GM10847 (cell line): ENCODE measurements around the gene PCNT.

Source experiments
- POLR2A ChIP-seq: IDR thresholded peaks from 2 replicates; pipeline ENCODE4 v1.6.1; 2011; ENCODE audit not compliant: insufficient read length; ENCODE audit errors: extremely low read depth

Gene PCNT

GRCh38 chr21:46295996-46296752, 27.8 kb upstream of the PCNT start:
- peak; percentile 15 for TF ChIP-seq POLR2A

- TF ChIP-seq POLR2A = no peak
Measured at GRCh38 chr21:46297338-46298271, 26.4 kb upstream of the PCNT start.

DNA sequence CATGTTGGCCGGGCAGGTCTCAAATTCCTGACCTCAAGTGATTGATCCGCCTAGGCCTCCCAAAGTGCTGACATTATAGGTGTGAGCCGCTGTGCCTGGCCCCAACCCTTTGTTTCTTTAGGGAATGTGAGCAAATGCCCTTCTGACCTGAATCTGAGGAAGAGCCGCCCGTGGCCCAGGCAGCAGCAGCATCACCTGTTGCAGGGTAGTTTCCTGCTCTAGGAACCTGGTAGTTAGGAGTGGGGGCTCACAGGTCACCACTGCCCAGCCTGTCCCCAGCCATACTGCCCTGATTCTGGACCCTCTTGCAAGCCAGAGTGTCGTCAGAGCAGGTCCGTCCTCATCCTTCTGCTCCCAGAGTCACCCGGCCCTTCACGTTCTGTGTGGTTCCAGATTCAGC, 24.8 kb upstream of the PCNT start:
- no peak for TF ChIP-seq POLR2A

DNA sequence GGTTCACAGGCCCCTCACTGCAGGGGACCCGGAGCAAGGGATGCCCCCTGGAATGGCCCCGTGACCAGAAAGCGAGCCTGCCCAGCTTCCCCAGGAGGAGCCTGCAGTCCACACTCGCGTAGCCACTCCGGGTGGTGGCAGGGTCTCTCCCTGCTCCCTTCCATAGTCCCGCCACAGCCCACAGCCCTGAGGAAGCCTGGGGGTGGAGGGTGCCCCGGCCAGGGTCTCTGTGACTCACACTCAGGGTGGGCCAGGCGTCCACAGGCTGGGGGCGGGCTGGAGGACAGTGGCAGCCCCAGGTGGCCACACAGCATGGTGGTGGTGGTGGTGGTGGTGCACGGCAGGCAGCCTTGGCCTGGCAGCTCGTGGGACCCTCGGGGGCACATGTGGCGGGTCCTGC, 22.2 kb upstream of the PCNT start:
- TF ChIP-seq POLR2A = no peak

- TF ChIP-seq POLR2A = no peak
Measured at GRCh38 chr21:46304437-46304836, 19.5 kb upstream of the PCNT start.

DNA sequence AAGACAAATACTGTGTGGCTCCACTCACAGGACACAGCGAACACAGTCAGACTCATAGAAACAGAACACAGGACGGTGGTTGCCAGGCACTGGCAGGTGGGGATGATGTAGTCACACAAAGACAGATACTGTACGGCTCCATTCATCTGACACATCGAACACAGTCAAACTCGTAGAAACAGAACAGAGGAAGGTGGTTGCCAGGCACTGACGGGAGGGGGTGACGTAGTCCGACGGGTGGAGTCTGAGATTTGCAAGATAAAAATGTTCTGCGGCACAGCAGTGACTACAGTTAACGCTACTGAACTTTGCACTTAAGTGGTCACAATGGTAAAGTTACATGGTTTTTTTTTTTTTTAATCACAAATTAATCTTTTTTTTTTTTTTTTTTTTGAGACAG, 19.0 kb upstream of the PCNT start:
- TF ChIP-seq POLR2A = no peak

DNA sequence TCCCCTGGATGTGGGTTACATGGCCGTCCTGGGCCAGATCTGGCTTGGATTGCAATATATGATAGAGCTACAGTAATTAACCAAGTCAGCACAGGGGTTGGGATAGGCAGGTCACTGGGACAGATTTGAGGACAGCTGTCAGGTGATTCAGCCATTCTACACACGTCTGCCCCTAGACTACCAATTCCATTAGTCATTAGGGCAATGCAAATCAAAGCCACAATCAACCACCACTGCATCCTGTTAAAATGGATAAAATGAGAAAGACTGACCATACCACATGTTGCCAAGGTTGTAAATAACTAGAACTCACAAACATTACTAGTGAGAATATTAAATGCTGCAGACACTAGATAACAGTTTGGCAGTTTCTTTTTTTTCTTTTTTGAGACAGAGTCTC, 16.3 kb upstream of the PCNT start:
- no peak for TF ChIP-seq POLR2A

DNA sequence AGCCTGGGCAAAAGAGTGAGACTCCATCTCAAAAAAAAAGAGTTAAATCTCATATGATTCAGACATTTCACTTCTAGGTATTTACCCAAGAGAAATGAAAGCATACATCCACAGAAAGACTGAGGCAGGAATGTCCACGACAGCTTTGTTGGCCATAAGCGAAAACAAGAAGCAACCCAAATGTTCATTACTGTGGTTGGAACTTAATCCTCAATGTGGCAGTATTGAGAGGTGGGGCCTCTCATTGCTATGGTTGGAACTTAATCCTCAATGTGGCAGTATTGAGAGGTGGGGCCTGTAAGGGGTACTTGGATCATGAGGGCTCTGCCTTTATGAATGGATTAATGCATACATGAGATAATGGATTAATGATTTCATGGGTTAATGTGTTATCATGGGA, 15.5 kb upstream of the PCNT start:
- TF ChIP-seq POLR2A = no peak

DNA sequence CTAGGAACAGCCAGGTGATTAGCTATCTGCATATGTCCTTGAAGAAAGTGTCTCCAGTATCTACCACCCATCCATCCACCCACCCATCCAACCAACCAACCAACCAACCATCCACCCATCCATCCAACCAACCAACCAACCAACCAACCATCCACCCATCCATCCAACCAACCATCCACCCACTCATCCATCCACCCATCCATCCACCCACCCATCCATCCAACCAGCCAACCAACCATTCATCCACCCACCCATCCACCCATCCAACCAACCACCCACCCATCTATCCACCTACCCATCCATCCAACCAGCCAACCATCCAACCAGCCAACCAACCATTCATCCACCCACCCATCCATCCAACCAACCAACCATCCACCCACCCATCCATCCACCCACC, 12.4 kb upstream of the PCNT start:
- TF ChIP-seq POLR2A = no peak

DNA sequence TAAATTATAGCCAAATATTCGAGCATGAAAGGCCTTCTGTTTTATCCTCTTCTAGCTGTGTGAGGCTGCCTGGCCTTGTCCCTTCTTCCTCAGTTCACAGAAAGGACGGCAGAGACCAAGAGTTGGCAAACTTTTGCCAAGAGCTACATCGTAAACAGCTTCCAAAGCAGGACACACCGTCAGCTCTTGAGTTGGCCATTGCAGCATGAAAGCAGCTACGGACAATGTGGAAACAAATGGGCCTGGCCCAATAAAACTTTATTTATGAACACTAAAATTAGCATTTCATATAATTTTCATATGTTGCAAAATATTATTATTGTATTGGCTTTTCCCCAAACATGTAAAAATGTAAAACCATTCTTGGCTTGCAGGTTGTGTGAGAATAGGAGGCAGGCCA, 11.0 kb upstream of the PCNT start:
- no peak for TF ChIP-seq POLR2A

DNA sequence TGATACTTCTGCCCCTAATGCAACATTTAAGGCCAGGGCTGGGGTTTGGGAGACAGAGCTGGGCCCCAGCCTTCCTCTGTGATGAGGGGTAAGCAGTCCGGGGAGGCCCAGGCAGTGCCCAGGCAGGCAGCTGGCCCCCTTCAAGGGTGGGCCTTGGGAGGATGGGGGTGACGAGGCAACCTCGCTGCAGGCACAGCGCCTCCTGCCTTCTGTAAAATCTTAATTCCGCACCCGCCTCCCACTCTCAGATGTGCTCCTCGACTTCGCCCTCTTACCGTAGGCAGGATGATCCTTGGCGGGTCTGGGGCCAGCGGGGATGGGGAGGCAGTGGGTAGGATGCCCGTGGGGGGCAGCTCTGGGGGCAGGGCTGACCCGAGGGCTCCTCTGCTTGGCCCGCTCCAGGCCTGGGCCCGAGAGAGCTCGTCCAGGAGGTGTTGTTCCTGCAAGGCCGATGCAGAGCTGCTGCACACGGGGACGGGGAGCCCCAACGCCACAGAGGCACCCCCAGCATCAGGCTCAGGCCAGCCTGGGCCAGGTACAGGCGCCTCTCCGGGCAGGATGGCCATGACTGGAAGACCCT, 9.4 kb upstream of the PCNT start:
- TF ChIP-seq POLR2A = no peak

DNA sequence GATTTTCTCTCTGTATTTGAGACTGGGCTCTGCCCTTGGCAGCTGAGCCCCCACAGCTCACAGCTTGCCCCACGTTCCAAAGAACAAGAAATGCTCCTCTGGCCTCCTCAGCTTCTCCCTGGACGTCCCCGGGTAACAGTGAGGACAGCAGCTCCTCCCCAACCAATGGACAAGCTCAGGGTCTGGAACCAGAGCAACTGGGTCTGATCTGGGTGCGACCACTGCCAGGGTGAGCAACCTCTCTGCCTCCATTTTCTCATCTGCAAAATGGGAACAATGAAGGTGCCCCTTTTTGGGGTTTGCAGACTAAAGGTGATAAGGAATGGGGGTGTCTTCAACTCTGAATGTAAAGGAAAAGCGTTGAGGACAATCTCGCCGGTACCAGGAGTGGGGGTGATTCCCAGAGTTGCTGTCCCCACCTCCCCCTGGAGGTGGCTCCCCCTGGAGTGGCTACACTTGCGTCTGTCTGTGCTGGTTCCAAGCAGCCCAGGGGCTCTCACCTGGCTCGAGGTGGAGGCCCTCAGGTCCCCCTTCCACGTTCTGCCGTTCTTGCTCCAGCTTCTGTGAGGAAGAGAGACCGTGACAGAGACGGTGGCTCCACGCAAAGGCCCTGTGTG, 7.1 kb upstream of the PCNT start:
- TF ChIP-seq POLR2A = no peak

DNA sequence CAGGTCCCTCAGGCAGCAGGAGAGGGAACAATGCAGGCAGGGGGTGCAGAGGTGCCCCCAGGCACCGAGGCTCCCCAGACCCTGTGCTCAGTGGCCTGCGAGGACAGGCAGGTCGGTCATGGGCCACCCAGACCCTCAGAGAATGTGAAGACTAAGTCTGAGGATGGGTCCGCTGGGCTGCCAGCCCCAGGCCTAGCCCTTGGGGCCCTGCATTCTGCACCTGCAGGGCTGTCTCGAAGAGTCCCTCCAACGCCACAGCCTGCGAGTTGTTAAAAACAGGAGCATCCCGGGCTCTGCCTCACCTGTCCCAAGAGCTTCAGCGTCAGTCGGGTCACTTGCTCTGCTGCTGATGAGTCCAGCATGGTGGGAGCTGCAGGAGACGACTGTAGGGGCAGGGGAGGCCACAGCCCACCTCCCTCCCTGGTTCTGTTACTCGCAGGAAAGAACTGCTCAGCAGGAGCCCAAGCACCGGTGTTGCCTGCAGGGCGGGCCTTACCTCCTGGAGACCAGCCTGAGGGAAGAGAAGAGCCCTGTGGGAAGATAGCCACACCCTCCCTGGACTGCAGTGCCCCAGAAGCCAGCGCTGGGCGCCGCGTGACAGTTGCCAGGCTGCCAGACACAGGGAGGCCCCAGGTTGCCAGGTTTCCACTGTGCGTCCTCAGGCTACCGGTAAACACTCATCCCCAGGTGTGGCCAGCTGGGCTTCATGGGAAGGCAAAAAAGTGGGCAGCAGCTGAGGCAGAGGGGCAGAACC, 6.1 kb upstream of the PCNT start:
- no peak for TF ChIP-seq POLR2A

GRCh38 chr21:46318464-46318845, 5.5 kb upstream of the PCNT start:
- no peak for TF ChIP-seq POLR2A

DNA sequence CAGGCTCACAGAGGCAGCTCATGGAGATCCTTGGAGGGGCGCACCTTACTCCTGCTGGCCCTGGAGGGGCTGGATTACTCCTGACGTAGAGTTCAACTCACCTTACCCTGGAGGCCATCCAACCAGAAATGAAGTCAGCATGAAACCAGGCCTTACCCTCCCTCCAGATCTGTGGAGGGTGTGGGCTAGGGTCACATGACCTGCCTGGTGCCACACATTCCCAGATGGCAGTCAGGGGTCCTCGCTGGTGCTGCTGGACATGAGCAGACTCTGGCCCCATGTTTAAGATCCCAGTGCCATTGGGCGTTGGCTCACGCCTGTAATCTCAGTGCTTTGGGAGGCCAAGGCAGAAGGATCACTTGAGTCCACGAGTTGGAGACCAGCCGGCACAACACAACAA, 4.8 kb upstream of the PCNT start:
- no peak for TF ChIP-seq POLR2A

DNA sequence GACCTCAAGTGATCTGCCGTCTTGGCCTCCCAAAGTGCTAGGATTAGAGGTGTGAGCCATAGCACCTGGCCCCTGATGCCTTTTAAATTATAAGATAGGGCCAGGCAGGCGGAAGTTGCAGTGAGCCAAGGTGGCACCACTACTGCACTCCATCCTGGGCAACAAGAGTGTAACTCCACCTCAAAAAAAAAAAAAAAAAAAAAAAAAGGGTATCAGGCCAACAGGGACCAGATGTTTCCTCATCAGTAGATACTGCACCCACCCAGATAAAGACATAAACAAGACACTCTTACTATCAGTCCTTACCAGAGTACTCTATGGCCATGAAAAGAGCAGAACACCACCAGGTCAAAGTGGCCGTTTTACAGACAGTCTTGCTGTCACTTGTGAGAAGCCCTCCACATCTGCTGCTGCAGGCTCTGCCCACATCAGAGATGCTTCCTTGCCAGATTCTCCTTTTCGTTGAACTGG, 3.6 kb upstream of the PCNT start:
- TF ChIP-seq POLR2A = no peak
